Islet precursor cell (in vitro differentiated cells): Measurements from ENCODE around the gene ADAT1.

ENCODE experiments used
- DNase-seq: peaks from one replicate; pipeline ENCODE4 v3.0.0-alpha.2; 2018

The ADAT1 gene

DNA sequence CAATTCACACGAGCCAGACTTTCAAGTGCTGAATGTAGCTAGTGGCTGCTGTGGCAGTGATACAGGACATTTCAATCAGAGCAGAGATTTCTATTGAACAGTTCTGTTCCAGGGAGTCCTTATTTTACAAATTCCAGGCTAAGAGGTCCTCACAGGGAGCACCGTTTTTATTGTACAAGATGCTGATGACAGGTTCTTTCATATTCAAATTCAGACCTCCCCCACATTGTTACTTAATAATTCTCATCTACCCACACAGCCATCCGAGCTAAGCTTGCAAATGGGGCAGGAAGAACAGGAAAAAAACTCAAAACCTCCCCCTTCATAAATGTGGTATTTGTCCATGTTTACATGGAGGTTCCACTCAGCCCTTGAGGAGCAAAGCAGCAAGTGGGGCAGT is 47.1 kb downstream of the ADAT1 start:
- DNase-seq = no peak

DNA sequence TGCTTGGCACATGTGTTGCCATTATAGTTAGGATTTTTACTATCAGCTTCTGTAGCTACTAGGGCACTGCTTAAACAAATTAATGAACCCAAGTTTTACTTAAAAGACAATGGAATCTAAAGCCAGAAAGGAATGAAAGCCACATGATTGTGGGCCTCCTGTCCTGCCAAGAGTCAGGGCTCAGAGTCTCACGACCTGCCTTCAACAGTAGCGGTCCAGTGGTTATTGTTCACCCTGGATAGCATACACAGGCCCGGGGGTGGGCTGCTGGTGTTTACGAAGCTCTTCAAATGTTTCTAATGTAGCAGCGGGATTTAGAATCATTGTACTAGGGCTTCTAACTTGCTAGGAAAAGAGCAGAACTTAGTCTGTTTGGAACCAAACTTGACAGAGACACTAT is 49.1 kb downstream of the ADAT1 start:
- no peak for DNase-seq

DNA sequence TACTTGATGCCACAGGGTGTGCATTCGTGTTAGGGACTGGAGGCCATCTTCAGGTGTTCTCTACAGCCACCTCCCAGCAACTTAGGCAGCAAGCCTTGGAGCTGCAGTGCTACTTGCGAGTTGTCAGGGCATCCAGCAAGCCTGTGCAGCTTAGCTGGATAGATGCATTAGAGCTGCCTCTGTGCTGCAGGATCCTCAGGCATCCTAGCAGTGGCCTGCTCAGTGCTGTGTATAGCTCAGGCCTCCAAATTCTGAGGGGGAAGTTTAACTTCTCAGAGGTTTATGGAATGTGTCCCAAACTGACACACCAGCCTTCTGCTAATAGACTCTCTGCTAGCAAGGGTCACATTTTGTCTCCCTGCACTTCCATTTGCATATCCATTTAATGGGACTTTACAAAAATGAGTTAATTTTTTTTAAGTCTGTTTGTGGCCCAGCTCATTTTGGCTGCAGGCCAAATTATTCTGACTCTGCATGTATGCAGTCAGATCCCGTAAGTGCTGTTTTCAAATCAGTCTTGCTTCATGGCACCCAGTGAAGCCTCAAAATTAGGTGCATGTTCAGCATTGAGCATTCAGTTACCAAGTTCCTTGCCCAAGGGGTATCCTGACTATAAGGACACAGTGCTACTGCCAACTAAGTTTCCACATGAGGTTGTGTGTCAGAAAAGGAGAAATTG is 50.1 kb downstream of the ADAT1 start:
- DNase-seq = no peak

DNA sequence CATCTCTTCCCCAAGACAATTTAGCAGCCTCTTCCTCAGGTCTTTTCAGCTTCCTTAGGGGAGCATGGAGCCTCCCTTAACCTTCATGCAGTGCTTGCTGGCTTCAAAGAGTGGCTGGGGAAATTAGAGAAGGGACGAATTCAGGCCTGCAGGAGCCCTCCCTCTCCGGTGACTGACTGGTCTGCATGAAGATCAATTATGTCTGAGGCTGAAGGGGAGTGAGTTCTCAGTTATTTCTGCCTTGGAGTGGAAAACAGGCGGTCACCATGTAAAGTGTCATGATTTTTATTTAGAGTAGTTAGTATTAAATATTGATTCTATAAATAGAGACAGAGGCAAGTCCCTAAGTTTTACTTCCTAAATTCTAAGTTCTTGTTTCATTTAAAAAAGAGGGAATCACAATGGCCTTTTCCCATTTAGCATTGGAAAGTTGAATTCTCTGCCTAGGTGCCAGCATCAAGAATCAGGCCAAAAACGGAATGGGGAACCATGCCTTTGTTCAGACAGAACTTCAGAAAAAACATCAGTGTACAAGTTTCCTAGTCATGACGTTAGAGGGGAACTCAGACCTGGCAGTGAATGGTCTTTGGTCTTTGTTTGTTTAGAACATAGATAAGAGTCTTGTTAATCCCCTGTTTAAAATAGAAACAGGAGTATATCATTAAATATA is 52.5 kb downstream of the ADAT1 start:
- DNase-seq = no peak

DNA sequence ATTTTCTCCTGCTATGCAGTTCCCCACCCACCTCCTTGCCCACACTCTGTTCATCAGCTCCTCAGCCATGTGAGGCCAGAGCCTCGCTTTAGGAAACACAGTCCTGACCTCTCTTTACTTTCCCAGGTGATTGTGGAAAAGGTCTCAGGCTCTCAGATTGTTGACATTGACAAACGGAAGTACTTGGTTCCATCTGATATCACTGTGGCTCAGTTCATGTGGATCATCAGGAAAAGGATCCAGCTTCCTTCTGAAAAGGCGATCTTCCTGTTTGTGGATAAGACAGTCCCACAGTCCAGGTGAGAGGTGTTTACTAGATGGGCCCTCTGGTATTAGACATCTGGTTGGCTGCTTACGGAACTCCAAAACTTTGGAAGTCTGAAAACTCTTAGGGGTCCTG is 55.2 kb downstream of the ADAT1 start:
- no peak for DNase-seq

DNA sequence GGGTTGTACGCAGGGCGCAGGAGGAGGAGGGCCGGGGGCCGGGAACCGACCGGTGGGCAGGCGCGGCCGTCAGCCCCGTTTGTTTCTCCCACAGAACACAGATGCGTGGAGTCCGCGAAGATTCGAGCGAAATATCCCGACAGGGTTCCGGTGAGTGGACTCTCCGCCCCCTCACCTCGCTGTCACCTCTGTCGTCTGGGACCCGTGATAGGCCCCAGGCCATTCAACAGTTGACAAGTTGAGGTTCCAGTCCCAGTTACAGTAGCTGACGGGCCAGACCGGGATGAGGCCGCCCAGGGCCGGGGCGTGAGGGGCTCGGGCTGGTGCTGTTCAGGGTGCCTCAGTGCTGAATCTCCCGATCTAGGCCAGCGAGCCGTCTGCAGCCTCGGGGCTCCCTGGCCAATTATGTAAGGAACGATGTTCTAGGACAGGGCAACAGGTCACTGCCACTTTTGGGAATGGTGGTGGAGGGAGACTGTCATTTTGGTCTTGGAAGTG is 56.3 kb downstream of the ADAT1 start:
- no peak for DNase-seq

DNA sequence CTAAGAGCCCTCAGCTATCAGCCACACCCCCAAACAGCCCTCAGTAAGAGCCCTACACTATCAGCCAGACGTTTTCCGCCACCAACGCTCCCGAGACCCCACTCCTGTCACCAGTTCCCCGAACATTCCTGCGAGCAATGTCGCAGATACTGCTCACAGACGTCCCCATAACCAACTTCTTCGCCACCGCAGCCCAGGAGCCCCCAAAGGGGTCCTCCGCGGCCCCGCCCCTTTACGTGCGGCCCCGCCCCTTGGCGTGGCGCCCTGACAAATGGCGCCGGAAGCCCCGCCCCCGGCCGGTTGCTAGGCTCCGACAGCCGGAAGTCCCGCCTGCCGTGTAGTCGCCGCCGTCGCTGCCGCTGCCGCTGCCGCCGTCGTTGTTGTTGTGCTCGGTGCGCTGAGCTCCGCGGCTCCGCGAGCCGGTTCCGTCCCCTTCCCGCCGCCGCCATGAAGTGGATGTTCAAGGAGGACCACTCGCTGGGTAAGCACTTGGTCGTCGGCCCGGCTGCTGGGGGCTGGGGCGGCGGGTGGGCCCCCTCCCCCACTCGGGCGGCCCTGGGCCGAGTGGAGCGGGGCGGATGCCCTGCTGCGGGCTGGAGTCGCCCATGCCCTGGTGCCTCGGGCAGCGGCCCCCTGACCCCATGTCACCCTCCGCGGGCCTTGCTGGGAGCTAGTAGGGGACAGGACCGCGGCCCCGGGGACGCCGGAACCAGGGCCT is 56.9 kb downstream of the ADAT1 start, which contains the start of gene GABARAPL2:
Gene GABARAPL2 (plus strand): TSS at position 340 of the 718 bp plus-strand sequence. CDS start 108 bp downstream, at position 448.
- peak; percentile 93 for DNase-seq

DNA sequence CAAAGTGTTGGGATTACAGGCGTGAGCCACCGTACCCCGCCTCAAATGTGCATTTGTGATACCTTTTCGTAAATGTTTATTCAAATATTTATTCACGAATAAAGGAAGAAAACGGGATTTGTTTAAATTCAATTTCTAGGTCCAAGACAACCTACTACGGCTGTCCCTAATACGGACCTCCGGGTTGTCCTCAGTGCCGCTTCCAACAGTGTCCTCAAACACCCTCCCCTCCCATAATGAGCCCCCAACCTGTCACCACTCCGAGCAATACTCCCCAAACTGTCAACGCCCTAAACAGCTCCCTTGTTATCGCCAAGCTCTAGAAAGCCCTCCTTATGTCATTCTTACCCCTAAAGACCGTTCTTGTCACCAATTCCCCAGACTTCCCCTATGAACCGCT is 57.4 kb downstream of the ADAT1 start:
- DNase-seq = no peak

DNA sequence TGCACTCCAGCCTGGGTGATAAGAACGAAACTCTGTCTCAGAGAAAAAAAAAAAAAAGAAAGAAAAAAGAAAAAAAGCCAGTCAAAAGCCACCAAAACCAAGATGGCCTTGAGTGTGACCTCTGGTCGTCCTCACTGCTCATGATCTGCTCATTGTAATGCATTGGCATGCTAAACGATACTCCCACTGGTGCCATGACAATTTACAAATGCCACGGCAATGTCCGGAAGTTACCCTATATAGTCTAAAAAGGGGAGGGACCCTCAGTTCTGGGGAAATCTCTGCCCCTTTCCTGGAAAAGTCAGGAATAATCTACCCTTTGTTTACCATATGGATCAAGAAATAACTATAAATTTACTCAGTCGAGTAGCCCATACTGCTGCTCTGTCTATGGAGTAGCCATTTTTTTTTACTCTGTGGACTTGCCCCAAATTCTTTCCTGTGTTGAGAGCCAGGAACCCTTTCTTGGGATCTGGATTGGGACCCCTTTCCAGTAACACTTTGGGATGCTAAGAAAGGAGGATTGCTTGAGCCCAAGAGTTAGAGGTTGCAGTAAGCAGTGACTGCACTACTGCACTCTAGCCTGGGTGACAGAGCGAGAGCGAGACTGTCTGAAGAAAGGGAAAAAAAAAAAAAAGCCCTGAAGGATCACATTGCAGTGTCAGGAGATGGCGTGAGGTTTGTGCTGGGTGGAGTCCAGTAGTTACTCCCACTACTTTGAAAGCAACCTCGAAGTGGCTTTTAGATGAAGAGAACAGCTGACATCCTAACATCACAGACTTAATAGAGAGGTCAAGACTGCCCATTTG is 63.3 kb downstream of the ADAT1 start:
- DNase-seq = peak; percentile 76

DNA sequence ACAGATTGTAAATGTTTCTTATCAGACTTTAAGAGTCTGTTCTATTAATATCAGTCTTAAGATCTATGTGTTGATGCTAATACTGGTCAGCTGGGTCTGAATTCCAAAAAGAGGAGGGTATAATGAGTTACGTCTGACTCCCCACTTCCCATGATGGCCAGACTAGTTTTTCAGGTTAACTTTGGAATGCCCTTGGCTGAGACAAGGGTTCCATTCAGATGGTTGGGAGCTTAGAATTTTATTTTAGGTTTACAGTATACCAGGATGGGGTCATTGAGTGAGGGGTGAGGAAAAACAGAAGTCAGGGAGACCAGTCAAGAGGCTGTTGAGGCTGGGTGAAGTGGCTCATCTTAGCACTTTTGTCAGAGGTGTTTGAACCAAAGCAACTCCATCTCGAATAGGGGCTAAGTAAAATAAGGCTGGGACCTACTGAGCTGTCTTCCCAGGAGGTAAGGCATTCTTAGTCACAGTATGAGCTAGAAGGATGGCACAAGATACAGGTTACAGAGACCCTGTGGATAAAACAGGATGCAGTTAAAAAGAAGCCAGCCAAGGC is 64.2 kb downstream of the ADAT1 start:
- peak; percentile 63 for DNase-seq

DNA sequence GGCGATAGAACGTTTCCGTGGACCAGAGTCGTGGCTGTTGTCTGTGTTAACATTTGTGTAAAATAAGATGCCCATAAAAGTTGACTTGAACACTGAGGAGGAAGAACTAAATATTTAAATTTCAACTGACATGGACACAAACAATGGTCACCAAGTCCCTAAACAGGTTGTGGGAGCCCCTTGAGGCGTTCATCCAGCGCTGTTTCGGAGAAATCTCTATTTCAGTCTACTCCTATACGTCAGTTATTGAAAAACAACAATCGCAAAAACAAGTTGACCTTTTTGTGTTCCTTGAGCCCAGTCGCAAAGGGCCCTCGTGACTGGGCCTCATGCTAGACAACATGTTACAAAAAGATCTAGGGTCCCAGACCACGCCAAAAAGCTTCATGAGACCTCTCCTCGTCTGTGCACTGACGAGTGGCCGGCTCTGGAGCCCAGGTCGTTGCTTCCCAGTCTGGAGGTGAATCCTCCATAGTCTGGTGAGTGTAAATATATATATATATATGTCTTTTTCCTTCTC is 66.6 kb downstream of the ADAT1 start:
- no peak for DNase-seq

DNA sequence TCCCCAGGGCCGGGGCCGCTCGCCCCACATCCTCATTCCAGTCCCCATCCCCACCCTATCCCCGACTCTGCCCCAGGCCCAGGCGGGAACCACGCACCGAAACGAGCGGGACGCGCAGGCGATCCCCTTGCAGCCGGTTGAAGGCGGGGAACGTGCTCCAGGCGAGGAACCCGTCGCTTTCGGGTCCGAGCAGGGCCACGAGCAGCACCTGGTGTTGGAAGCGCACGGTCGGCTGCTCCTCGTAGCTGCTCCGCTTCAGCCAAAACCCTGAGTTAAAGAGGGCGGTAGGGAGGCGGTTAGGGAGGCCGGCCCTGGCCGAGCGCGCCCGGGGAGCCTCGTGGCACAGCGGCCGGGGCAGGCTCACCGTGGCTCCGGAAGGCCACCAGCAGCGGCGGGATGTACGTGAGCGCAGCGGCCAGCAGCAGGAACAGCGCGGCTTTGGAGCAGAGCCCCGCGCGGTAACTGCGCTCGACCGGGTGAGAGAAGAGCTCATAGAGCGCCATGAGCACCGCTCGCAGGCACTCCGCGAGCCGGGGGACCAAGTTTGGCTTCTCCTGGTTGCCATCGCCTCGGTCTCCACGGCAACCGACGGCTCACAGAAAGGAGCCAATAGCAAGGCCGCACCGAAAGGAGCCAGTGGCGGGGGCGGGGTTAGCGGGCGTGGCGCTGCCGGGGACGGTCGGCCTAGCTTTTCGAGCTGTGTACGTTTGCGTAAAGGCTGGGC is 67.2 kb downstream of the ADAT1 start, which contains the start of gene TMEM231:
Gene TMEM231 (minus strand): TSS at position 546 of the 724 bp plus-strand sequence. CDS start 43 bp downstream, at position 503.
- DNase-seq = peak; percentile 98

DNA sequence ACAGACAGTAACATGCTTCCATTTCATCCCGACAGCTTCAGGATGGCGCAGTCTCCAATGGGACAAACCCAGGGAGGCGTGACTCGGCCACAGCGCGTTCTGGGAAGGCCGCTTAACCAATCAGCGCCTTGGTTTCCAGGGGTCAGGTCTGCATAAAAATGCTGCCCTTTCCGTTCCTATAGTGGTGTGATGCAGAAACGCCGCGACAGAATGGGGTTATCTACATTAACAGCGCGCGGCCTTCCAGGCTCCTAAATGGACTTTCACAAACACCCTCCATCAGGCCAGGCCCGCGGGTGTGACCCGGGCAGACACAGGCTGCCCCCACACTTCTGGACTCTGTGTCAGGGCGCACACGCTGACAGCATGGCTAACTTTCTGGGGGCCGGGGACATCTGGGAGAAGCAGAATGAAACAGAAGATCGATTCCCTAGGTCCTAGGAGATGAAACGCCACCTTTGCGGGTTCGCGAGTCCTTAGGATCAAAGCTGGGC is 67.8 kb downstream of the ADAT1 start:
- peak; percentile 95 for DNase-seq

DNA sequence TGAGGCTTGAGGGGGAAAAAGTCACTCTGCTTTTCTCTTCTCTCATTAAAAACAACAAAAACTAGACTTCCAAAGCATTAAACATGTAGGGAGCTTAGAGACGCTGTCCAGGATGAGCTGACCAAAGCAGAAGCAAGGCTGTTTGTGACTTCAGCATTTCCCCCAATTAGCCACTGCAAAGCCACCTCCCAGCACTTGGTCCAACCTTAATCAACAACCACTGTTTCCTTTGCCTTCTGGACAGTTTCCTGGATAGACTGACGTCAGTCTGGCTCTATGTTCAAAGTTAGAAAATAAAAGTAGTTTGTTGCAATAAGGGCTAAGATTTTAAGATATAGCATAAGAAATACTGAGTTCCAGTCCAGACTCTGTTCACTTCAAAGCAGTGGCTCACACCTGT is 70.1 kb downstream of the ADAT1 start:
- no peak for DNase-seq

DNA sequence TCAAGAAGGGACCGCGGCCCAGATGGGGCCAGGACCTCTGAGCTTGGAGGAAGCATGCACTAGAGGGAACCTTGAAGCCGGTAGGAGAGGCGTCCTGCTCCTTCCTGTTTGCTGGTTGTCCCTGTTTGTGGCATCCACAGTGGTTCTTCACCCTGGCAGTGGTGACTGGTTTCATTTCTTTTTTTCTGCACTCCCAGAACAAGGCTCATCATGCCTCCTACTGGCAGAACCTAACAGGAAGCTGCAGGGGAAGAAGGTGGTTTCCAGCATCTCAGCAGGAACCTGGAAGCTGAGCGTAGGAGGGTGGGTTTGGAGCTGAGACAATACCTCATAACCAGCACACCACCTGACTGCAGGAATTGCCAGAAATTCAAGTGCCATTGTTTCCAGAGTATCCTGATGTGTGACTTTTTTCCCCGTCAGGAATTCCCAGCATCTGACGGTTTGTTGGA is 72.8 kb downstream of the ADAT1 start:
- peak; percentile 84 for DNase-seq
